ENCODE measurements around the gene RAB6B. TPM values are rescaled to one million over a fixed set of nuclear protein-coding genes. Genes with fewer than 3 reads are reported as not detected.
"Not testable (repeated sequence)": the region's sequence is repeated elsewhere in the genome, so short reads cannot be mapped to it uniquely, and the experiment has no call there.

RAB6B gene
- total RNA-seq, 1 experiment from 2014 or later, result 0.33 TPM

GRCh38 chr3:133820129-133820528 lies 75.6 kb downstream of the RAB6B start:
- DNase-seq (ENCODE audit: low spot score), result no peak

GRCh38 chr3:133815386-133815785 lies 80.3 kb downstream of the RAB6B start:
- no peak for DNase-seq (ENCODE audit: low spot score)

GRCh38 chr3:133812872-133813271 lies 82.8 kb downstream of the RAB6B start:
- no peak for DNase-seq (ENCODE audit: low spot score)

- DNase-seq (ENCODE audit: low spot score), result peak; percentile 92
Measured at GRCh38 chr3:133805702-133806475, 89.8 kb downstream of the RAB6B start, which contains the start of gene SRPRB. Gene SRPRB (plus strand): TSS chr3:133805815. CDS start chr3:133805849, 34 bp downstream.

- DNase-seq (ENCODE audit: low spot score), result no peak
Measured at GRCh38 chr3:133805384-133805701, 90.3 kb downstream of the RAB6B start.

- no peak for DNase-seq (ENCODE audit: low spot score)
Measured at GRCh38 chr3:133804896-133805295, 90.8 kb downstream of the RAB6B start.

GRCh38 chr3:133803469-133803868 lies 92.2 kb downstream of the RAB6B start:
- no peak for DNase-seq (ENCODE audit: low spot score)

GRCh38 chr3:133799794-133800585 lies 95.7 kb downstream of the RAB6B start:
- peak; percentile 10 for DNase-seq (ENCODE audit: low spot score)

GRCh38 chr3:133797396-133798105 lies 98.1 kb downstream of the RAB6B start:
- DNase-seq (ENCODE audit: low spot score), result peak; percentile 13

- DNase-seq (ENCODE audit: low spot score), result peak; percentile 32
Measured at GRCh38 chr3:133792171-133792763, 103.4 kb downstream of the RAB6B start.

- DNase-seq (ENCODE audit: low spot score), result no peak
Measured at GRCh38 chr3:133788024-133788423, 107.7 kb downstream of the RAB6B start.

GRCh38 chr3:133783762-133784161 lies 111.9 kb downstream of the RAB6B start:
- DNase-seq (ENCODE audit: low spot score), result no peak

- DNase-seq (ENCODE audit: low spot score), result no peak
Measured at GRCh38 chr3:133782454-133782853, 113.2 kb downstream of the RAB6B start.

- DNase-seq (ENCODE audit: low spot score), result no peak
Measured at GRCh38 chr3:133781570-133781969, 114.1 kb downstream of the RAB6B start.

GRCh38 chr3:133780756-133781155 lies 114.9 kb downstream of the RAB6B start:
- not testable (repeated sequence) for DNase-seq (ENCODE audit: low spot score)

GRCh38 chr3:133779626-133780203 lies 116.0 kb downstream of the RAB6B start:
- DNase-seq (ENCODE audit: low spot score), result no peak

GRCh38 chr3:133777807-133778568 lies 117.7 kb downstream of the RAB6B start:
- no peak for DNase-seq (ENCODE audit: low spot score)

GRCh38 chr3:133776794-133777438 lies 118.8 kb downstream of the RAB6B start:
- no peak for DNase-seq (ENCODE audit: low spot score)

GRCh38 chr3:133775835-133776234 lies 119.8 kb downstream of the RAB6B start:
- no peak for DNase-seq (ENCODE audit: low spot score)

GRCh38 chr3:133775309-133775708 lies 120.4 kb downstream of the RAB6B start:
- no peak for DNase-seq (ENCODE audit: low spot score)
